NCI-H1436 (cell line): ENCODE results near the gene MYH10.
A peak's percentile ranks its signal among the peaks of the same experiment; 100 is the strongest.
"Not testable (repeated sequence)": the region's sequence is repeated elsewhere in the genome, so short reads cannot be mapped to it uniquely, and the experiment has no call there.

Source experiments
- DNase-seq: peaks from one replicate; lab custom pipeline; 2025; lab: John Stamatoyannopoulos, UW

MYH10 gene

DNA sequence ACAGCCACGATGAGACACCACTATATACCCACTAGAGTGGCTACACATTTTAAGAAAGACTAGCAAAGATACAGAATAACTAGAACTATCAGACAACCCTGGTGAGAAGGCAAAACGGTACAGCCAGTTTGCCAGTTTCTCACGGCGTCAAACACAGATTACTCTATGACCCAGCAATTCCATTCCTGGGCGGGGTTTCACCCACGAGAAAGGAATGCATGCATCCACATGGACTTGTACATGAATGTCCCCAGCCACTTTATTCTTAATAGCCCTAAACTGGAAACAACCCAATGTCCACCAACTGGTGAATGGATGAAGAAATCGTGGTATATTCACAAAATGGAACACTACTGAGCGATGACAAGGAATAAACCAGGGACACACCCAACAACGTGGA is 74.5 kb downstream of the MYH10 start:
- no peak for DNase-seq

GRCh38 chr17:8555062-8555461 is 75.5 kb downstream of the MYH10 start:
- DNase-seq, result no peak

GRCh38 chr17:8552577-8553320 is 77.8 kb downstream of the MYH10 start:
- no peak for DNase-seq

DNA sequence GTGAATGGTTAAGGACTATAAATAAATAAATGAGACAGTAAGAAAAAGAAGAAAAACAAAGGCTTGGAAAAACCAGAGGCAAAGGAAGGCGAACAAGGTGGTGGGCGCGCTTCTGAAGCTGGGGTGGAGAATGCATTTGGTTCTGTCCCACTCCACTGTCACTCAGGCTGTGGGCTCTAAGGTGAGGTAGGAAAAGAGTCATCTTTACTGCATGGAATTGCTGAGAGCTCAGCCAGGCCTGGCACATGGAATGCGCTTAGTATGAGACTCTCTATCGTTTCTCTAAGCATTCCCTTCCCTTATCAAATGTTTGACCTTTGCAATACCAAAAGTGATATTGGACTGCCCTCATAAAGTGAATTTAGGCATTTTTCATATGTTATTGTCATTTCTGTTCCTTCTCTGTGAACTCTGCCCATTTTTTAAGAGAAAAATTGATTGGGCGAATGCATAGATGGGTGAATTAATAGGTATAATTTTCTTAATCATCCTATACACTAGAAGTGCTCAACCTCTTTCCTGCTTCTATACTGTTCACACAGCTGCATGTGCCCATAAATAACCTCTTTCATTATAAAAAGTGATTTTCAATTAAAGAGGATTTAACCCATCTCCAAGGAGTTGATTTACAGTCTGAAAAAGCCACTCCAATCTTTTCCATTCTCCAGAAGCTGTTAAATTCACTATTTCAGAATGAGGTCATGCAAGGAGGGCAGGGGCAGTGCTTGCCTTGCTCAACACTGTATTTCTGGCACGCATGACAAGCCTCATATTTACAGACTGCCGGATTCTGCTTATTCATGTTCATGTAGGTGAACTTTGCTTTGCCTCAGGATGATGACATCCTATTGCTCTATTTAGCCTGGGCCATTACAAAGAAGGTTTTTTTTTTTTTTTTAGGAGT is 87.7 kb downstream of the MYH10 start:
- peak; percentile 2 for DNase-seq

- DNase-seq, result not testable (repeated sequence)
These were observed 90.5 kb downstream of the MYH10 start for GRCh38 chr17:8539976-8540375.

- DNase-seq, result no peak
These were observed 92.8 kb downstream of the MYH10 start for GRCh38 chr17:8537734-8538133.

- DNase-seq, result no peak
These were observed 95.9 kb downstream of the MYH10 start for GRCh38 chr17:8534498-8535188.

DNA sequence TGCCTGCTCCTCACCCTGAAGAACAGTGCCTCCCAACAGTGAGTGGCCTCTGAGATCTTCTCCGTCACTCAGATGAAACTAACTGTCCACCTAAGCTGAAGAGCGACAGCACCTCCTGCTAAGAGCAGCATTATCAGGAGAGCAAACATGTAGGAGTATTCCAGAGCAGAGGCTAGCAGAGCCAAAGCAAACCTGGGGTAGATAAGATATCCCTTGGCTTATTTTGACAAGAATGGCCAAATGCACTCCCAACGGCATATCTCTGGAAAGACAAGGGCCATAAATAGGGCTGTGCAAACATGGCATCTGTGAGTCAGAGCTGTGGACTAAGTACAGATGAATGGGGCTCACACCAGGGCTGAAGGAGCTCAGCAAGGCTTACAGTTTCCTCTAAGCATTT is 98.5 kb downstream of the MYH10 start:
- DNase-seq, result no peak

DNA sequence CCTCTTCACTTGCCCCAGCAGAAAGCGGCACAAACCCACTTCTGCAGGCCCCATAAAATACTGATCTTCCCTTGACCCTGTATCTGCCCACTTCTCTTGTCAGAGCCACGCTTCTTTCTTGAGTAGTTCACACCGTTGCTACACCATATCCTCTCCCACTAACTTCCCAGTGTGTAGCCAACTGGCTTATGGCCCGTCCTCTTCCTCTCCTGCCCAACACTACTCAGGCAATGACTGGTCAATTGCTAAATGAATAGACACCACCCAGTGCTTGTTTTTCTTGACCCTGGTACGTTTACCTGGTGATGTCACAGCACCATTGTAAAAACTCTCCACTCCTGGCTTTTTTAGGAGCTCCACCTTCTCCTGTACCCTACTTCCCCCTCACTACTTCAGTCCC is 107.9 kb downstream of the MYH10 start:
- no peak for DNase-seq

GRCh38 chr17:8520981-8521380 is 109.5 kb downstream of the MYH10 start:
- DNase-seq, result no peak

DNA sequence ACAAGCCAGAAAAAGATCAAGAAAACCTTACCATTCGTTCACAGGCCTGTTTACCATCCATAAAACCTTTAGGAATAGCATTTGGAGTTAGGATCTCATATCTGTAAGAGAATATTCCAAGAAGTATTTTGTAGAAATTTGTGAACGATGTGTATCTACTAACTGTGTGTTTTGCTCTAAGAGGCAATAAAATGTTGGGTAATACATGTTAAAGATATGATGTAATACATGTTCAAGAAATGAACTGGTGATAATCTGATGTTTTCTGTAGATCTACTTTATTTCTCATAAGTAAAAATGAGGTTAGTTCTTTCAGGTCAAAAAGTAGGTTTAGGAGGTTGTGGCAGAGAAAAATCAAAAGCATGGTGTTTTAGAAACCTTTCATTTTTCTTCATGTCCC is 111.7 kb downstream of the MYH10 start:
- DNase-seq, result no peak

DNA sequence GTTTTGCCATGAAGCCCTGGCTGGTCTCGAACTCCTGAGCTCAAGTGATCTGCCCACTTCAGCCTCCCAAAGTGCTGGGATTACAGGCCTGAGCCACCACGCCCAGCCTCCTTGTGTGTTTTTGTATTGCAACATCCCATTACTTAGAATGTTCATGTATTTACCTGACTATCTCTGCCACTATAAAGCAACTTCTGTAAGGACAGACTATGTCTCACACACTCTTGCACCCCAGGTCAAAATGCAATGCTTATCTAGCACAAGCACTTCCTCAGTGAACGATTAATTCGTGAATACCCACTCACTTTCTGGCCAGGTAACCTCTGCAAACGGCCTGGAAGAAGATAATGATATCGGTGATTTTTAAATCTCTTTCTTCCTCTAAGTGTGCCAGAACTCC is 112.2 kb downstream of the MYH10 start:
- no peak for DNase-seq

DNA sequence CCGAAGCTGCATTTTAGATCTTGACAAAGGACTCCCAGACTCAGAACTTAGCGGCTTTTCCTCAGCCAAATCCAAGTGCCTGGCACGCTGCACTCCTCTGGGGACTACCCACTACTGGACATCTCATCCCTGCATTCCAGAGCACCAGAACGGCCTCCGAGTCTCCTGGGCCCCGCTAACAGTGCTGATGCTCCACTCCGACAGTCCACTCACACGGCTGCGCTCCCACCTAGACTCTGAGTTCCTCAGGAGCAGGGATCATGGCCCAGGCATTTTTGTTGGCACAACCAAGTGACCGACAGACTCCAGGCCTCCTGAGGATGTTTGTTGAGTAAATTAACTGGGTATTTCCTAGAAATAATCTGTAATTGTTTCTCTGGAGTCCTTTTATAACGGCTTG is 115.7 kb downstream of the MYH10 start:
- DNase-seq, result no peak

- DNase-seq, result no peak
These were observed 124.4 kb downstream of the MYH10 start for GRCh38 chr17:8506145-8506544.

GRCh38 chr17:8504460-8505207 is 125.9 kb downstream of the MYH10 start:
- DNase-seq, result no peak

GRCh38 chr17:8503807-8504206 is 126.7 kb downstream of the MYH10 start:
- no peak for DNase-seq

DNA sequence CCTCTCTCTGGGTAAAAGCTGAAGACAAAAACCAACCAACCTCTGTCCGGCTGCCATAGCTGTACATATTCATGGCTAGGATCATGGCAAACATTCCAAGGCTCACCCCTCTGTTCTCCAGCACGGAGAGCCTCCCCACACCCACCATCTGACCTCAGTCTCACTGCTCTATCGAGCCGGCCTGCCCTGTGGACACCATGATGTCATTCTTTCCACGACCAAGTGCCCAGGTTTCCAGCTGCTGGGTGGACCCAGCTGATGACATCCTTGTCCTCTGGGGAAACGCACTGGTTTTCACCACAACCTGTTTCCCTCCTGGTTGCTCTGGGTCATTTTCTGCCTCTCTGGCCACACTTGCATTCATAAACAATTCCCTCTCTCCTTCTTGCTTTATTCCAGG is 127.2 kb downstream of the MYH10 start:
- no peak for DNase-seq

- DNase-seq, result no peak
These were observed 128.4 kb downstream of the MYH10 start for GRCh38 chr17:8502126-8502525.

DNA sequence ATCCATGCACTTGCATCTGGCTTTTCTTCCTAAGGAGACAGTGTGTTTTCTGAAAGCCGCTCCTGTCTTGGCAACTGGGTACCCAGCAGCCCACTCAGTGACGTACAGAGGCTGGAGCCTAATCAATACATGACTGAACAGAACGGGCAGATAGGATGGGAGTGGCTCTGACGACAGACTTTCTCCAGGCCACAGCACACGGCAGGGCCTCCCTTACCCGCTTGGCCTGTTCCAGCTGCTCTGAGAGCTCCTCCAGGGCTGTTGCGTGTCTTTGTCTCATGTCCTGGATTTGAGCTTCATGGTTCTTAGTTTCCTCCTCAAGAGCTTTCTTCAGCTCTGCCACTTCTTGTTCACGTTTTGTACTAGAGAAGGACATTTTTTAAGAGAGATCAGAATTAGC is 129.9 kb downstream of the MYH10 start:
- no peak for DNase-seq

GRCh38 chr17:8499614-8500013 is 130.9 kb downstream of the MYH10 start:
- no peak for DNase-seq

- DNase-seq, result no peak
These were observed 131.4 kb downstream of the MYH10 start for GRCh38 chr17:8499171-8499570.

DNA sequence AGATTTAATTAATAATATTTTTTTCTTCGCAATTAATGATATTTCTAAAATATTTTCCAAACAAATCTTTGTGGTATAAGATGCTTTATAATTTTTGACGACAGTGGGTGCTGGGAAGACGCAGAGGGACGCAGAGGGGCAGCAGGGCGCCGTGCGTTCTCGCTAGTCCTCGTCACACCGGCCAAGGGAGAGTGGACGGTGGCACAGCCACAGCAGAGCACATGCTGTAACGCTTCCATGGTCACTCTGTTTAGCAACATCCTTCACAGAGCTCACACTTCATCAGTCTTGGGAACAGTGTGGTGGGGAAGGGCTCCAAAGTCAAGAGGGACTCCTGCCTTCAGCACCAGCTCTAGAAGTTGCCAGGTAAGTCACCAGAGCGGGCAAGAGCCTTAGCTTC is 134.4 kb downstream of the MYH10 start:
- DNase-seq, result no peak
